GM10248 (cell line): ENCODE results near the gene SOST.

Experiments used
- CTCF ChIA-PET: fragments of 300-600 bp; sonication (Branson Sonifier 250); formaldehyde crosslinking; extraction: SDS; loops from one replicate; lab custom pipeline; 2021; ENCODE audit warnings: antibody characterized with exemption; lab: Yijun Ruan, JAX
- POLR2A ChIA-PET: fragments of 350-650 bp; sonication (Branson Sonifier 250); formaldehyde crosslinking; extraction: SDS; loops from one replicate; lab custom pipeline; 2020; ENCODE audit warnings: antibody characterized with exemption; lab: Yijun Ruan, JAX
- DNase-seq: peaks from one replicate; pipeline ENCODE4 v3.0.0; 2012; ENCODE audit errors: extremely low spot score
- CTCF ChIP-seq: IDR thresholded peaks from 2 replicates; pipeline ENCODE4 v1.5.1; 2012; ENCODE audit warnings: mild to moderate bottlenecking, low read depth; ENCODE audit errors: extremely low read depth, missing control alignments, control extremely low read depth

Gene SOST

GRCh38 chr17:43755389-43755875 lies 3.2 kb downstream of the SOST start:
- POLR2A ChIA-PET, result no interaction called here

GRCh38 chr17:43754947-43755346 lies 3.6 kb downstream of the SOST start:
- no peak for TF ChIP-seq CTCF
- CTCF ChIA-PET, result interaction anchor here (2.0 to 19.1 kb wide), 3 partner anchors 38 to 178 kb away, joined by 5 to 503 read pairs (median 79); no protein-coding TSS in a partner anchor
- DNase-seq, result no peak
- POLR2A ChIA-PET, result no interaction called here

More at GRCh38 chr17:43755389-43755875, 3.2 kb downstream of the SOST start:
- TF ChIP-seq CTCF, result no peak
- DNase-seq, result no peak
- CTCF ChIA-PET, result interaction anchor here (2.0 to 19.1 kb wide), 3 partner anchors 38 to 178 kb away, joined by 5 to 503 read pairs (median 79); no protein-coding TSS in a partner anchor

- DNase-seq, result peak; percentile 48
- CTCF ChIA-PET, result interaction anchor here (1.0 to 19.1 kb wide), 3 partner anchors 12 to 58 kb away, joined by 3 to 503 read pairs (median 7); no protein-coding TSS in a partner anchor
- TF ChIP-seq CTCF, result no peak
- POLR2A ChIA-PET, result no interaction called here
Measured at GRCh38 chr17:43753493-43754129, 5.0 kb downstream of the SOST start.

GRCh38 chr17:43750153-43750552 lies 8.4 kb downstream of the SOST start:
- CTCF ChIA-PET, result interaction anchor here (1.0 to 19.1 kb wide), 3 partner anchors 9 to 54 kb away, joined by 3 to 503 read pairs (median 33); partner anchors contain the start of gene SOST
- no peak for TF ChIP-seq CTCF
- no peak for DNase-seq
- POLR2A ChIA-PET, result no interaction called here

GRCh38 chr17:43745541-43745940 lies 13.1 kb downstream of the SOST start:
- POLR2A ChIA-PET, result no interaction called here

More at GRCh38 chr17:43745541-43745940, 13.1 kb downstream of the SOST start:
- CTCF ChIA-PET, result interaction anchor here (1.2 to 19.1 kb wide), 3 partner anchors 14 to 50 kb away, joined by 3 to 503 read pairs (median 10); no protein-coding TSS in a partner anchor
- no peak for DNase-seq
- no peak for TF ChIP-seq CTCF
